Measurements from ENCODE around the gene CDK2AP2.
A peak's percentile ranks its signal among the peaks of the same experiment; 100 is the strongest.
"Not testable (repeated sequence)": the region's sequence is repeated elsewhere in the genome, so short reads cannot be mapped to it uniquely, and the experiment has no call there.

CDK2AP2 gene, protein sequence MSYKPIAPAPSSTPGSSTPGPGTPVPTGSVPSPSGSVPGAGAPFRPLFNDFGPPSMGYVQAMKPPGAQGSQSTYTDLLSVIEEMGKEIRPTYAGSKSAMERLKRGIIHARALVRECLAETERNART

GRCh38 chr11:67507864-67508485 is at the start of gene CDK2AP2:
TSS of gene CDK2AP2 (minus strand) at chr11:67508162. CDS start at chr11:67508082, 80 bp downstream.
- peak; percentile 96 for DNase-seq (ENCODE audit: low read depth)

GRCh38 chr11:67556244-67556643 is 48.3 kb upstream of the CDK2AP2 start:
- no peak for DNase-seq (ENCODE audit: low read depth)

- not testable (repeated sequence) for DNase-seq (ENCODE audit: low read depth)
These were observed 43.7 kb upstream of the CDK2AP2 start for GRCh38 chr11:67551697-67552096.

DNA sequence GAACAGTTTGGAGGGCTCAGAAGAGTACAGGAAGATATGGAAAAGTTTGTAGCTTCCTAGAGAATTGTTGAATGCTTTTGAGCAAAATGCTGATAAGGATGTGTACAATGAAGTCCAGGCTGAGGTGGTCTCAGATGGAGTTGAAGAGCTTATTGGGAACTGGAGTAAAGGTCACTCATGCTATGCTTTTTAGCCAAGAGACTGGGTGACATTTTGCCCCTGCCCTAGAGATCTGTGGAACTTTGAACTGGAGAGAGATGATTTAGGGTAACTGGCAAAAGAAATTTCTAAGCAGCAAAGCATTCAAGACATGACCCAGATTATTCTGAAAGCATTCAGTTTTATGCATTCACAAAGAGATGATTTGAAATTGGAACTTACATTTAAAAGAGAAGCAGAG is 43.2 kb upstream of the CDK2AP2 start:
- no peak for DNase-seq (ENCODE audit: low read depth)

GRCh38 chr11:67548555-67549110 is 40.7 kb upstream of the CDK2AP2 start:
- DNase-seq (ENCODE audit: low read depth): no peak

DNA sequence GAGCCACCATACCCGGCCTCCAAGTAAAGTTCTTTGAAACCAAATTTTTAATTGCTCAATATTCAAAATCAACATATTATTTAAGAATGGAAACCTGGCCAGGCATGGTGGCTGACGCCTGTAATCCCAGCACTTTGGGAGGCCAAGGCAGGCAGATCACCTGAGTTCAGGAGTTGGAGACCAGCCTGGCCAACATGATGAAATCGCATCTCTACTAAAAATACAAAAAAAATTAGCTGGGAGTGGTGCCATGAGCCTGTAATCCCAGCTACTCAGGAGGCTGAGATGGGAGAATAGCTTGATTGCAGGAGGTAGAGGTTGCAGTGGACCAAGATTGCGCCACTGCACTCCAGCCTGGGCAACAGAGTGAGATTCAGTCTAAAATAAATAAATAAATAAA is 40.1 kb upstream of the CDK2AP2 start:
- not testable (repeated sequence) for DNase-seq (ENCODE audit: low read depth)

DNA sequence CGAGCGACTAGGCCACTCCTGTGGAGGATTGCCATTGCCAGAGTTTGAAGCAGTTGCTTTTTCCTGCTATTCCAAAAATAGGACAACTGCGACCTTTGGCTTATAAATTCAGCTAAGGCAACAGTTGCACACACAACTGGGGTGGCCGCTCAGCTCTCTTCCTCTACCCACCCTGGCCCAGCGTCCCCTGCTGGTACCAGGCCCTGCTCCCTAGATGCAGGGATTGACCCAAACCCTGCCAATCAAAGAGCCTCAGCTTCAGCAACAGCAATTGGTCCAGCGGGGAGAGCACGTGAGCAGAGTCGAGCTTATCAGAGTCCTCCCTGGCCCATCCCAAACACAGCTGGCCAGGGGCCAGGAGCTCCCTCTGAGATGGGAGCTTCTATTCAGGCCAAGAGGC is 37.3 kb upstream of the CDK2AP2 start:
- DNase-seq (ENCODE audit: low read depth): no peak

- DNase-seq (ENCODE audit: low read depth): no peak
These were observed 36.8 kb upstream of the CDK2AP2 start for GRCh38 chr11:67544616-67545242.

- DNase-seq (ENCODE audit: low read depth): no peak
These were observed 35.6 kb upstream of the CDK2AP2 start for GRCh38 chr11:67543585-67543984.

DNA sequence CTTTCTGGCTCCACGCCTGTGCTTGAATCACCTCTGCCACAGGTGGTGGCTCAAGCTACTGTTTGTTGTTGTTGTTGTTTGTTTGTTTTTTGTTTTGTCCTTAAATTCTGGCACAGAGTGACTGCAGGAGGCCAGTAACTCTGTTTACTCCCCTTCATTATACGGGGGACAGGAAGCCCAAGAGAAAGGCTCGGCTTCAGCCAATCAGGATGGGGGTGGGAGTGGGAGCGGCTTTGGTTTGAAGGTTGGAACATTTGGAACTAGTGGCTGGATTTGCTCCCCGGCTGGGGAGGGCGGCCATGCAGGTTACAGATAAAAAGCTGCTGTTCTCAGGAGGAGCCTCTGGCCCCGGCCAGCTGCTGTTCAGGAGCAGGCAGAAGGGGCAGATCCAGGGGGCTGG is 35.0 kb upstream of the CDK2AP2 start:
- DNase-seq (ENCODE audit: low read depth): no peak

GRCh38 chr11:67542169-67542568 is 34.2 kb upstream of the CDK2AP2 start:
- DNase-seq (ENCODE audit: low read depth): no peak

DNA sequence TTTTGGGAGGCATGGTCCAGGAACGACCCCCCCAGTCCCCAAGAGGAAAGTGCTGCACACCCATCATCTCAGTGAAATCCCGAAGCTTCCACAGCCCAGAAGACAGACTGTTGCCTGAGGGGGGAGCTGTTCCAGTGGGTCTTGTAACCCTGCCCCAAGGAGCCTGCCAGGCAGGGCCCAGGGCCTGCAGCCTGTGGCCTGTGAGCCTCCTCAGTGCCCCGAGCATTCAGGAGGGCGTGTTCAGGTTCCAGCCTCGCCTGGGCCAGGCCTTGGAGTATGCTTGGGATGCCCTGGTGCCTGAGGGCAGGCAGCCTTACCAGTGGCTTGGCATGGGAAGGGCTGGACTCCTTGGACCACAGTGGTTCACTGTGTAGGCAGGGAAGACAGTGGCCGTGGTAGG is 33.2 kb upstream of the CDK2AP2 start:
- no peak for DNase-seq (ENCODE audit: low read depth)

DNA sequence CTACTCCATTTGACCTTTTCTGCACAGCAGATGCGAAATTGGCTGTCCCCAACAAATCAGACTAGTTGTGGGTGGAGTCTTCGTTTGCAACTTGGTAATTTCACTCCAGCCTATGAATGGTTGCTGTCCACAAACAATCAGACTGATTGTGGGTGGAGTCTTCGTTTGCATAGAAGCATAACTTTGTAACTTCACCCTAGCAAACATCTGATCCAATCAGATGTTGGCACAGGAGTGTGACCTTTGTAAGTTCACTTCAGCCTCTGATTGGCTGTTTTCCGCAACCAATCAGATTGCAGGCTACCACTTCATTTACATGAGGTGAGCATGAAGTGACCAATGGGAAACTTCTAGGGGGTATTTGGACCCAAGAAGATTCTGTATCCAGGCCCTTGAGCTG is 31.6 kb upstream of the CDK2AP2 start:
- no peak for DNase-seq (ENCODE audit: low read depth)

DNA sequence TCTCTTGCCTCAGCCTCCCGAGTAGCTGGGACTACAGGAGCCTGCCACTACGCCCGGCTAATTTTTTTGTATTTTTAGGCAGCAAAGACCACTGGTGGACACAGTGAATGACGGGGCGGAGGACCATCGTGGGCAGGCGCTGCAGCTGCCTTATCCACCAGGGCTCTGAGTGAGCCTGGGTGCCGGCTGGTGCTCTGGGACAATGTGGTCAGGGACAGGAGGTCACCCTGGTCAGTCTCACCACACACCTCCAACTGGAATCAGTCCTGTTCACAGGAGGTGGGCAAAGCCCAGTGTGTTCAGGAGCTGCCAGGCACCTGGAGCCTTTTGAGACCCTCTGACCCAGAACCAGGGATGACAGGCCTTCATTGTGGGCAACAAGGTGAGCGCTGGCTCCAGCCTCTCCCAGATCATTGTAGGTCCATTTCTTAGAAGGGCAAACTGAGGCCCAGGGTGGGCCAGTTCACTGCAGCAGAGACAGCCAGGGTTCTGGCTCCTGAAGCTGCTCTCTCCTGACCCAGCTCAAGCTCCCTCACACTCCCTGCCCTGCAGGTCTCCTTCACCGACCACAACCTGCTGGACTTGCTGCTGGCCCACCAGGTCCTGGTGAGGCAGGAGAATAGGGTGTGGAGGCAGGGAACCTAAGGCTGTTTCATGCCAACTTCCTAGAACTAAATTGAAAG is 31.0 kb upstream of the CDK2AP2 start:
- no peak for DNase-seq (ENCODE audit: low read depth)

DNA sequence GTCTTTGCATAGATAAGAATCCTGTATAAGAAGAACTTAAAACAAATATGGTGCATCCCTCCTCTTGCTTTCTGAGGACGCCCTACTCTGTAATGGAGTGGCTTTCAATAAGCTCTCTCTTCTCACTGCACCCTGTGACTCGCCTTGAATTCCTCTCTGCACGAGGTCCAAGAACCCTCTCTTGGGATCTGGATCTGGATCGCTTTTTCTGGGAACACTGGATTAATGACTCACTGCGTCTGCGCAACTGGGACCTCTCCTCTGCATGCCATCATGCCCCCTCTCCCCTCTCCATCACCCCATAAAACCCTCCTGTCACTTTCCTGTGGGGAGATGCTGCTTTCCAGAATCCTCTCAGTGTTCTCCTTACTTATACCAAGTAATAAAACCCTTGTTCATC is 30.3 kb upstream of the CDK2AP2 start:
- DNase-seq (ENCODE audit: low read depth): no peak

- no peak for DNase-seq (ENCODE audit: low read depth)
These were observed 27.6 kb upstream of the CDK2AP2 start for GRCh38 chr11:67535561-67535960.

DNA sequence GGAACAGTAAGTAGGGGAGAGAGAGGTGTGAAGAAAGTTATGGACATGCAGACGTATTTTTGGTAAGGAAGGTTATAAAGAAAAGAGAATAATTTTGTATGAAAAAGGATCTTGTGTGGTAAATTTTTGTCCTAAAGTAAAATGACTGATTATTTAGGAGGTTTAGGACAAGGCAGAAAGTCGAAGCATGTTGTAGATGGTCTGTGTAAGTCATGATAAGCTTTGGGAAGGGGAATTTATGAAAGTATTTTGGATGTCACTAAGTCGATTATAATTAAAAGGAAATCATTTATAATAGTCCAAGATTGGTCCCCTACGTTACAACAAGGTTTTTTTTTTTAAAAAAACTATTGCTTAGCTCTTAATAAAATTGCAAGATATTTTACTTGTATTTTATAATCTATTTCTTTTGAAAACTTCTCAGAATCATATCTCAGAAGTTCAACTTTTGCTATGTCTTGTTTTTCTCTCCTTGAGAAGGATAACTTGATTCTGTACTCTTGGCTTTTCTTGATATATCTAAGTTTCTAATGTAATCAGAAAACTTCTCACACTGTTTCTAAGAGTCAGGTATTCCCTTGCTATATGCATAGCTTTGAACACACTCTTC is 26.2 kb upstream of the CDK2AP2 start:
- no peak for DNase-seq (ENCODE audit: low read depth)

GRCh38 chr11:67532889-67533288 is 24.9 kb upstream of the CDK2AP2 start:
- DNase-seq (ENCODE audit: low read depth): no peak

- no peak for DNase-seq (ENCODE audit: low read depth)
These were observed 22.3 kb upstream of the CDK2AP2 start for GRCh38 chr11:67530282-67530592.

GRCh38 chr11:67528376-67528775 is 20.4 kb upstream of the CDK2AP2 start:
- DNase-seq (ENCODE audit: low read depth): no peak

GRCh38 chr11:67525275-67525976 is 17.5 kb upstream of the CDK2AP2 start:
- no peak for DNase-seq (ENCODE audit: low read depth)

DNA sequence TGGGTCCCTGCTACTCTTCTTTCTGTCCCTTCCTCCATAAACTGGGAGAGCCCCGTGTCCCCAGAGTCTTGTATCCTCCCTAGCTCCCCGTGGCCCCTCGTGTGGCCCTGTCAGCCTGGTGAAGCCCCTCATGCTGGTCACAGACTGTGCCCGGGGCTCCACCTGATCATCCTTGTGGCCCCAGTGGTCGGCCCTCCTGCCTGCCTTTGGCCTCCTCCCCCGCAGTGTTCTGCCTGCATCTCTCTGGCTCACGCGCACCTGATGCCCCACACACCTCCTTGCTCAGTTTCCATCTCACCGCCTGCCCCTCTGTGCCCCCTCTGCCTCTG is 16.5 kb upstream of the CDK2AP2 start:
- DNase-seq (ENCODE audit: low read depth): no peak

Data from T-helper 22 cell (primary cell).